NCI-H82 (cell line): ENCODE data around the gene SURF1.
"Not testable (repeated sequence)": the region's sequence is repeated elsewhere in the genome, so short reads cannot be mapped to it uniquely, and the experiment has no call there.

ENCODE experiments used
- DNase-seq: peaks from one replicate; lab custom pipeline; 2025; lab: John Stamatoyannopoulos, UW

SURF1 gene, protein sequence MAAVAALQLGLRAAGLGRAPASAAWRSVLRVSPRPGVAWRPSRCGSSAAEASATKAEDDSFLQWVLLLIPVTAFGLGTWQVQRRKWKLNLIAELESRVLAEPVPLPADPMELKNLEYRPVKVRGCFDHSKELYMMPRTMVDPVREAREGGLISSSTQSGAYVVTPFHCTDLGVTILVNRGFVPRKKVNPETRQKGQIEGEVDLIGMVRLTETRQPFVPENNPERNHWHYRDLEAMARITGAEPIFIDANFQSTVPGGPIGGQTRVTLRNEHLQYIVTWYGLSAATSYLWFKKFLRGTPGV

DNA sequence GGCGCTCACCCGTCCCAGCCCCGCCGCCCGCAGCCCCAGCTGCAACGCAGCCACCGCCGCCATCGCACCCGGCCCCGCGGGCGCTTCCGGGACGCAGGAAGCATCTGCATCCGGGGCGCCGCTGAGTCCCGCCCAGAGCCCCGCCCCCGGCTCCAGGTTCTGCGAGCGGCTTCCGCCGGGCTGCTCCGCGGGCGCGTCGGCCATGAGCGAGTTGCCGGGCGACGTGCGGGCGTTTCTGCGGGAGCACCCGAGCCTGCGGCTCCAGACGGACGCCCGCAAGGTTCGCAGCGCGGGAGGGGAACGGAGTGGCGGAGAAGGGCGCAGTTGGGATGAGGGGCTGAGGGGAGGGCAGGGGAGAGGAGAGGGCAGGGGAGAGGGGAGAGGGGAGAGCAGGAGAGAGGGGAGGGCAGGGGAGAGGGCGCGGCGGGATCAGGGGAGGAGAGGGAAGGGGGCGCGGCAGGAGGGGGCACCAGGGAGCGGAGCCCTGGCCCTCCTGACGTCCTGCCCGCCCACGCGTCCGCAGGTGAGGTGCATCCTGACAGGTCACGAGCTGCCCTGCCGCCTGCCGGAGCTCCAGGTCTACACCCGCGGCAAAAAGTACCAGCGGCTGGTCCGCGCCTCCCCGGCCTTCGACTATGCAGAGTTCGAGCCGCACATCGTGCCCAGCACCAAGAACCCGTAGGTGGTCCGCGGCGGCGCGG, at the start of gene SURF1, which contains the start of gene SURF2:
TSS of gene SURF1 (minus strand) at position 97 of the 701 bp plus-strand sequence. CDS start at position 63, 34 bp downstream.
TSS of gene SURF2 (plus strand) at position 160 of the 701 bp plus-strand sequence. CDS start at position 203, 43 bp downstream.
- DNase-seq, result peak; percentile 85

DNA sequence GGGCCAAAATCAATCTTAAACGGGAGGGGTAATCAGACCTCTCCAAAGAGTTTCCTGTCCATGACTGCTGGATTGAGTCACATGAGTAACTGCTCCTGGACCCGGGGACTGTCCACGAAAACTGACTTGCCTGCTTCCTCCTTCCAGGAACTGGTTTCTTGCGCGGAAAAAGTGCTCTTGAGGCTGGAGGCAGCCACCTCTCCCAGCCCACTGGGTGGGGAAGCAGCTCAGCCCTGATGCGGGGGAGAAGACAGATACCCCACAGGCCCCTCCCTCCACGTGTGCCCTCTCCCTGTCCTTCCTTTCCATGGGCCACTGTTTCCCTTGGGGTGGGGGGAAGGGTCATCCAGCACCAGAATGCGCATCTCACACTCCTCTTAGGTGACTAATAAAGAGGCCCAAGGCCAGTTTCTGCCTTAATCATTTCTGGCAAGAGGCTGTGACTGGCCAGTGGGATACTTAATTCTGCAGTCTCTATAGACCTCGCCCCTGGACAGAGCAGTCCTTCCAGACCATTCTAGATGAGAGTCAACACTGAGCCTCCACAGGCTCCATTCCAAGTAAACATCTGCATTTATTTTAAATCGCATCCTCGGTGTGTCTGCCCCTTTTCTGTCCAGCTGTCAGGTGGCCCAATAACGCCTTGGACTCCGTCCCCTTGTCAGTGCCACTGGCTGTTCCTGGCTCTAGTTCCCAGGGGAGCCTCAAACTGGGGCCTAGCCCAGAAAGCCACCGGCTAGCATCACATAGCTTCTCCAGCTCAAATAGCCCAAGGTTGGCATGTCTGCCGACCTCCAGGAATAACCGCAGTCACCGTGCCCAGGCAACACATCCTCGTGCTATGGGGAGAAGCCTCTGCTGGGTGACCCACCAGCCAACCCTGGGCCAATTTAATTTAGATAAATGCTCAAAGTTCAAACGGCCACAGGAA, 49.5 kb upstream of the SURF1 start:
- no peak for DNase-seq

DNA sequence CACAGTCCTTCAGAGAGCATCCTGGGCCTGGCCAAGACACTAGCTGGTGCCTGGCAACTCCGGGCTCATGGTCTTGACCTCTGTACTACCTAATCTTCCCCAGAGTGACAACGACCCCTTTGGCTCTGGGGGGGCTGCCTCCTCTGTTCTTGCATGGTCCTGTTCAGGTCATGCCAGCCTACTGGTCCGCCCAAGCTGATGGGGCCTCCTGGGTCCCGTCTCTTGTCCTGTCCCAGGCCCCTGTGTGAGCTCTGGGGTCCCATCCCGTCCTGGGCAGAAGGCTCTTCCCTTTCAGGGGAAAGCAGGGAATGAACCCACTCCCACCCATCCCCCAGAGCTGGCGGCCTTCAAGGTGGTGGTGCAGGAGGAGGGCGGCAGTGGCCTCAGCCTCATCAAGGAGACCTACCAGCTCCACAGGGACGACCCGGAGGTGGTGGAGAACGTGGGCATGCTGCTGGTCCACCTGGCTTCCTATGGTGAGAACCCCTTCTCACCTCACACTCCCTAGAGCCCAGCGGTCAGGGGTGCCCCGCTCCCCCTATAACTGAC, 48.2 kb upstream of the SURF1 start:
- DNase-seq, result no peak

DNA sequence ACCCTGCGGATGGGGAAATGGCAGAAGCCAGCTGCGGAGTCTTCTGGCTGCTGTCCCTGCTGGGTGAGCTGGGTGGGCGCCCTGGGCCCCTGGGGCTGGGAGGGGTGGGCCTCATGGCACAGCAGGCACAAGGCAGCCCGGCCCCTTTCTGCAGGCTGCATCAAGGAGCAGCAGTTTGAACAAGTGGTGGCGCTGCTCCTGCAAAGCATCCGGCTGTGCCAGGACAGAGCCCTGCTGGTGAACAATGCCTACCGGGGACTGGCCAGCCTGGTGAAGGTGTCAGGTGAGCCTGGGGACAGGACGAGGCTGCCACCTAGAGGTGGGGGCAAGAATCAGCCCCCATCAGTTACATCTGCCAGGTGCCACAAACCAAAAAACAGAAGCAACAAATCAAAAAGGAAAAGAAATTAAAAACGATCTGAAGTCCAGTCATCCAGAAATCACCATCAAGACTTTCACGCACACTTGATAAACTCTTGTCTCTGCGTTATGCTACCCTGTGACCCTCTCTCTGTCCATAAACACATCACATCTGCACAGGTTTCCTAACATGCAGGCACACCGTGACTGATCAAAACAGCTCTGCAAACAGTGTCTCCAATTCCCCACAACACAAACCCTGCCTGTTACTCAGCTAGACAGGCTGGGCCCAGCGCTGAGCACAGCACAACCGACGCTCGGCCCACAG, 47.6 kb upstream of the SURF1 start:
- DNase-seq, result peak; percentile 57

DNA sequence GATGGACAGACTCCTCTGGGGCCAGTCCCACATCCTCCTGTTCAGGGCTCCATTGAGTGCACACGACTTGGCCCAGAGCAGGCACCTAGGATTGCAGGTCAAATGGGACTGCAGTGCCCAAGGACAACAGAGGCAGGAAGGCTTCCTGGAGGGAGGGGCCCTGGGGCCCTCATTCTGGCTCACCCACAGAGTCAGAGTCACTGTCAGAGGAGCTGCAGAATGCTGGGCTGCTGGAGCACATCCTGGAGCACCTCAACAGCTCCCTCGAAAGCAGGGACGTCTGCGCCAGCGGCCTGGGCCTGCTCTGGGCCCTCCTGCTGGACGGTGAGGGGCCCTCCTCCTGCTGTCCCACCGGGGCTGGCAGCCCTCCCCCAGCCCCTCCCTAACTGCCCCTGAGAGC, 46.4 kb upstream of the SURF1 start:
- DNase-seq, result no peak

DNA sequence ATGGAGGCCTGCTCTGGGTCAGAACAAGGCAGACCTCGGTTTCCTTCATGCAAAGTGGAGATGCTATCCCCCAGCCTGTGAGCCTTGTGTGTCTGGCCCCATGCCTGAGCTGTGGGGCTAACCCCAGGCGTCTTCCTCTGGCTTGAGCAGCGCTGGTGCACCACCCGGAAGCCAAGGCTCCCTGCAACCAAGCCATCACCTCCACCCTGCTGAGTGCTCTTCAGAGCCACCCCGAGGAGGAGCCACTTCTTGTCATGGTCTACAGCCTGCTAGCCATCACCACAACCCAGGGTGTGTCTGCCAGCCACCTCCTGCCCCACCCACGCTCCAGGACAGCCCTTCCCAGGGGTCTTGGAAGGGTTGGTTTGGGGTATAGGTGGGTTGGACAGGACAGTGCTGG, 45.3 kb upstream of the SURF1 start:
- DNase-seq, result no peak

DNA sequence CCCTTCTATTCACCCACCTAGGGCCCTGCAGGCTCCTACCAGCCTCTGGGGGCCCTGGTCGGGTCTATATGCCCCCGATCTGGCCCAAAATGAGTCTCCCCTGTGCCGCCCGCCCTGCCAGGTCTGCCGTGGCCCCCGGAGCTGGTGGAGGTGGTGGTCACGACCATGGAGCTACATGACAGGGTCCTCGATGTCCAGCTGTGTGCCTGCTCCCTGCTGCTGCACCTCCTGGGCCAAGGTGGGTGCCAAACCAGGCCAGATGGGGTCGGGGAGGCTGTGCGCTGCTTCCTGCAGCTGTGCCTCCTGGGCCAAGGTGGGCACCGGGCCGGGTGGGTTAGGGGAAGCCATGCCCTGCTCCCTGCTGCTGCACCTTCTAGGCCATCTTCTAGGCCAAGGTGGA, 44.0 kb upstream of the SURF1 start:
- DNase-seq, result no peak

DNA sequence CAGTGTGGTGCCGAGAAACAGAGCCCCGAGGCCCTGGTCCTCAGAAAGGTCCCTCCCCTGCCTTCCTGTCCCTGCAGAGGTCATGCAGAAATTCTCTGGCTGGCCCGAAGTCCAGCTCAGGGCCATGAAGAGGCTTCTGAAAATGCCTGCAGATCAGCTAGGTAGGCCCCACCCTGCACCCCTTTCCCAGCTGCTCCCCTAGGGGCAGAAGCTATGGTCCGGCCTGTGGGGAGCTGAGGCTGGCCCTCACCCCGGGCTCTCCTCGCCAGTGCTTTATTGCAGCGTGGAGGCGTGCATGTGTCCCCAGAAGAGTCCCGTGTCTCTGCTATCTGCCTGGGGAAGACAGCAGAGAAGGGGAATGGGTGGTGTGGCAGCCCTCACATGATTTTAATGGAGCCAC, 41.6 kb upstream of the SURF1 start:
- DNase-seq, result no peak

DNA sequence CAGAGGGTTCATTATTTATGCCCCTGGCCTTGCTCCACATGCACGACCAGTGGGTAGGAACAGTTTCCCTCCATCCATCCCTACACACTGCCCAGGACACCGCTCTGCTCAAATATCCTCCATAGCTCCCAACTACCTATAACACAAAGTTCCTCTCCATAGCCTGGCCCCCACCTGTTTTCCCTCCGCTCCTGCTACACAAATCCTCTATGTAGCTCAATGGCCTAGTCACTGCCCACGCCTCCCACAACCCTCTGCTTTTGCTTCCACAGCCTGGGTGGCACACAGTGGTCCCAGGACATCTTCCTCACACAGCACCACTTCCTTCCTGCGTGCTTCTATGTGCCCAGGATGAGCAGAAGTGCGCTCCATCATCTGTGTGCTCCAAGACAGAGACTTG, 41.1 kb upstream of the SURF1 start:
- no peak for DNase-seq

DNA sequence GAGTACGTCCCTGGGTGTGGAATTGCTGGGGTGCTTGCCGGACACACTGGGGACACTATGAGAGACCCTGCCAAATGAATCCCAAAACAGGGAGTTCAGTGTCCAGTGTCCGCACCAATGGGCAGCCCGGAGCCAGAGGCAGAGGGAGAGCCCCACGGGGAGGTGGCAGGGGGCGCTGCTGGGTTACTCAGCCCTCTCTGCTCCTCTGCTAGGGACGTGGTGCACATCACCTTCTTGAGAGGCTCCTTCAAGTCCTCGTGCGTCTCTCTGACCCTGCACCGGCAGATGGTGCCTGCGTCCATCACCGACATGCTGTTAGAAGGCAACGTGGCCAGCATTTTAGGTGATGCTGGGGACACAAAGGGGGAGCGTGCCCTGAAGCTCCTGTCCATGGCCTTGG, 40.7 kb upstream of the SURF1 start:
- DNase-seq, result peak; percentile 70

DNA sequence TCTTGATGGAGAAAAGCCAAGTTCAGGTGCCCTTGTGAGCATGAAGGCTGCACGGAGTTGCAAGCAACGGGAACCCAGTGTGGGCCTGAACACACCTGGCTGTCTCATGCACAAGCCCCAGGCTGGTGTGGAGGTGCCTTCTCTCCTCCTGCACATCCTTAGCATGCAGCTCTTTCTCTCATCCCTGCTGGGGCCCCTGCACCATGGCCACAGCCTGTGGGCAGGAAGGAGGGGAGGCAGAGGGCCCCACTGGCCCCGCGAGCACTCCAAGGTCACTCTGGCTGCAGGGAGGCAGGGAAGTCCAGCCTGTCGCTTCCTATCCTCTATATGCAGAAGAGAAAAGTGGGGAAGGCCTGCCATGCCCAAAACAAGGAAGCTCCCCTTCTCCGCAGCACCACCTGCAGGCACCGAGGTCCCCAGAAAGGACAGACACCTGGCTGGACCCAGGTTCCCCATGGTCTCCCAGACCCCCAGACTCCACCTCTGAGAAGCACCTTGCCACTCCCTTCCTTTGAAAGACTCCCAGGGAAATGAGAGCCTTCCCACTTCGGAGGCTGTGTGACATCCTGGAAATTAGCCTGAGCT, 38.5 kb upstream of the SURF1 start:
- DNase-seq, result no peak

DNA sequence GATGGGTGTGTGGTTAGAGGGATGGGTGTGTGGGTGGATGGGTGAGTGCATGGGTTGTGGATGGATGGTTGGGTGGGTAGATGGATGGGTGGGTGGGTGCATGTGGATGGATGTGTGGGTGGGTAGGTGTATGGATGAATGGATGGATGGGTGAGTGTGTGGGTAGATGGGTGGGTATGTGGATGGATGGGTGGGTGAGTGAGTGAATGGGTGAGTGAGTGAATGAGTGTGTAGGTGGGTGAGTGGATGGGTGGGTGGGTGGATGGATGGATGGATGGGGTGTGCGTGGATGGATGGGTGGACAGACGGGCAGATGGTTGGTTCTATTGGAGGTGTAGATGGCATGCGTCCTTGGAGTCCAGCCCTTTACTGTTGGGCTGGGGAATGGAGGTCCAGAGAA, 37.1 kb upstream of the SURF1 start:
- no peak for DNase-seq

DNA sequence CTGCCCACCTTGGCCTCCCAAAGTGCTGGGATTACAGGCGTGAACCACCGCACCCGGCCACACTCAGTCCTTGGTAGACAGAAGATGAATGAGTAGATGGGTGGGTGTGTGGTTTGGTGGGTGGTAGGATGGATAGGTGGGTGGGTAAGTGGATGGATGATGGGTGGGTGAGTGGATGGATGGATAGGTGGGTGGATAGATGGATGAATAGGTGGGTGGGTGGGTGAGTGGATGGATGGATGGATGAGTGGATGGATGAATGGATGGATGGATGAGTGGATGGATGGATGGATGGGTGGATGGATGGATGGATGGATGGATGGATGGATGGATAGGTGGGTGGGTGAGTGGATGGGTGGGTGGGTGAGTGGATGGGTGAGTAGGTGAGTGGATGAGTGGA, 36.0 kb upstream of the SURF1 start:
- not testable (repeated sequence) for DNase-seq

DNA sequence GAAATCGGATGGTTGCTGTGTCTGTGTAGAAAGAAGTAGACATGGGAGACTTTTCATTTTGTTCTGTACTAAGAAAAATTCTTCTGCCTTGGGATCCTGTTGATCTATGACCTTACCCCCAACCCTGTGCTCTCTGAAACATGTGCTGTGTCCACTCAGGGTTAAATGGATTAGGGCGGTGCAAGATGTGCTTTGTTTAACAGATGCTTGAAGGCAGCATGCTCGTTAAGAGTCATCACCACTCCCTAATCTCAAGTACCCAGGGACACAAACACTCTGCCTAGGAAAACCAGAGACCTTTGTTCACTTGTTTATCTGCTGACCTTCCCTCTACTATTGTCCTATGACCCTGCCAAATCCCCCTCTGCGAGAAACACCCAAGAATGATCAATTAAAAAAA, 35.2 kb upstream of the SURF1 start:
- not testable (repeated sequence) for DNase-seq

DNA sequence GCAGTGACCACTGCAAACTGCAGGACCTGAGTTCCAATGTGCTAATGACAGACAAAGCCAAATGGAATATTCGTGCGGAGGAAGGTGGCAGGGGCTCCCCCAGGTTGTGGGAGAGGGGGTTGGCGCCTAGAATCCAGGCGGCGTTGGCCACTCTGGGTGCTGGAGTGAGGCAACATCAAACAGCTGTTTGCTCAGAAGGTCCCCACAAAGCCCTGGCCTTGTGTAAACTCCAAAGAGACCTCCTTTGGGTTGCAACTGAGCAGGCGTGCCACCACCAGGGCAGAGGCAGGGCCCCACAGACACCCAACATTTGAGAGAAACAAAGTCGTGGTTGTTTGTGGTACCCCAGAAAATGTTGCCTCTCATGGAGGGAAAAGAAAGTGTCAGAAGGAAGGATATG, 34.4 kb upstream of the SURF1 start:
- DNase-seq, result no peak

DNA sequence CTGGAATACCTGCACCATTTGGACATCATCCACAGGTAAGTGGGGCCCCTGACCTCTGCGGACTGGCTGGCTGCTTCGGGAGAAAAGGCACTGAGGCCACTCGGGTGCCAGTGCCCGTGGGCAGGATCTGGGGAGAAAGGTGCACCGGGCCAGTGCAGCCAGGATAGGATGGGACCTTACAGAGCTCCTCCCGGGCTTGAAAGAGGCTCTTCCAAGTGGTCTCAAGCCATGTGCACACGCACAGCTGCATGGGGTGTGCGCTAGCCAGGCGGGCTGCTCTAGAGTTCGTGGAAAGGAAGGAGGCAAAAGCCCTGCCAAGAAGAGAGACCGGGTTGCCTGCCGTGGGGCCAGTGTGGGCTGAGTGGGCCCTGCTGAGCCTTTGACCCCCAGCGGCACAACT, 33.3 kb upstream of the SURF1 start:
- no peak for DNase-seq

DNA sequence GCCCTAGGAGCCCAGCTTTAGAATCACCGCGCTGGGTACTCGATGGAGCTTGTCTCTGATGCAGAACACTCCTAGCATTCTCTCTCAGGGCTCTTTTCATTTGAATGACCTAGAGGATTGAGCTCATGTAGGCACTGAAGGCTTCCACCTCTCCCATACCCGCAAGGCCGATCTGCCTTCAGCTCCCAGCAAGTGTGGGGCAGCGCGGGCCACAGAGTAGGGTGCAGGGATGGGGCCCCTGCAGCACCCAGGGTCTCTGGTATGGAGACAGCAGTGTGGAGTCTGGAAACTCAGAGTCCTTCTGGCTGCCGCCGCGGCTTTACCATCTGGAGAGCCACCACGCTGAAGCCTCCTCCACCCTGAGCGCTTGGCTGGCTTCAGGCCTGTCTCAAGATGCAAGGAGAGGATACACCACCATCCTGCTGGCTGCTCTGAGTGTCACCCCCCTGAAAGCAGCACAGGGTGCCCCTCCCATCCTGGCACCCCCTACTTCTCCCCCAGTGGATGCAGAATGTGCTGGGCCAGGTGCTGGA, 32.8 kb upstream of the SURF1 start:
- no peak for DNase-seq

DNA sequence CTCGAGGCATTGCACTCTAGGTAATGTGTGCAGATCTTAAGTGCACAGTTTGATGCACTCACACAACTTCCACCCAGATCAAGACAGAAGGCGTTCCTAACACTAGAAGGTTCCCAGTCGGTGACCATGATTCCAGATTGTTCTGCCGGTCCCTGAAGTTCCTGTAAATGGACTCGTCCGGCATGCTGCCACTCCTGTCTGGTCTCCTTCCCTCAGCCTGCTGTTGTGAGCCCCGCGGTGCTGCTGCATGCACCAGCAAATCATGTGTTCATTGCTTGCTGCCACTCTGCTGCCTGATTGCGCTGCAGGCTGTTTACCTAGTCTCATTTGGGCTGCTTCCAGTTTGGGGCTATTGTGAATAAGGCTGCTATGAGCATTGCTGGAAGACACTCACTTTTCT, 31.4 kb upstream of the SURF1 start:
- DNase-seq, result no peak

DNA sequence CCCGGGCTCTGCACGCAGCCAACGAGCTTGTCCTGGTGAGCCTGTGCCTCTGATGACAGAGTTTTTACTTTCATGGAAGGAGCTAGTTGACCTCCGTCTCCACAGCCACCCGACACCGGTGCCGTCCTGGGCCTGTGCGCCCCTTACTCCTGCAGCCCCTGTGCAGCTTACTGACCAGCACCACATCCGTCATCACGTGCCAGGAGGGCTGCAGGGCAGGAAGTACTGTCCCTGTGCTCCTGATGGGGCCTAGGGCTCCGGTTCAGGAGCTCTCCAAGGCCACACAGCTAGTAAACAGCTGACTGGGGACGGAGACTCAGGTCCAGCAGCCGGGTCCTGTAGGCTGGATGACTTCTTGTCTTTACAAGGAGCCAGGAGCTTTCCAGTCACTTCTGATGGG, 30.1 kb upstream of the SURF1 start:
- DNase-seq, result no peak

DNA sequence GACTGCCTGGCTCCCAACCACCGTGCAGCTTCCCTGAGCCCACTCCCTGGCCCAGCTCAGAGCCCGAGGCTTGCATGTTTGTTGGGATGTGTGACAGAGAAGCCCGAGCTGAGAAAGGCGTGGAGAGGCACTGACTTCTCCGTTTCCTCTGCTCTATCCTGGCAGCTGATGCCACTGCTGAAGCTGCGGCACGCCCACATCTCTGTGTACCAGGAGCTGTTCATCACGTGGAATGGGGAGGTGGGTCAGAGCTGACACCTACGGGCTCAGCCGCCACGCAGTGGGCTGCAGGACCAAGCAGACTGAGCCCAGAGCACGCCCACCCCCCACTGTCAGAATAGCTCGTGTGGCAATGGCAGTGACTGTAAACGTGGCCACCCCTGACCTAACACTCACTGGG, 29.2 kb upstream of the SURF1 start:
- no peak for DNase-seq

DNA sequence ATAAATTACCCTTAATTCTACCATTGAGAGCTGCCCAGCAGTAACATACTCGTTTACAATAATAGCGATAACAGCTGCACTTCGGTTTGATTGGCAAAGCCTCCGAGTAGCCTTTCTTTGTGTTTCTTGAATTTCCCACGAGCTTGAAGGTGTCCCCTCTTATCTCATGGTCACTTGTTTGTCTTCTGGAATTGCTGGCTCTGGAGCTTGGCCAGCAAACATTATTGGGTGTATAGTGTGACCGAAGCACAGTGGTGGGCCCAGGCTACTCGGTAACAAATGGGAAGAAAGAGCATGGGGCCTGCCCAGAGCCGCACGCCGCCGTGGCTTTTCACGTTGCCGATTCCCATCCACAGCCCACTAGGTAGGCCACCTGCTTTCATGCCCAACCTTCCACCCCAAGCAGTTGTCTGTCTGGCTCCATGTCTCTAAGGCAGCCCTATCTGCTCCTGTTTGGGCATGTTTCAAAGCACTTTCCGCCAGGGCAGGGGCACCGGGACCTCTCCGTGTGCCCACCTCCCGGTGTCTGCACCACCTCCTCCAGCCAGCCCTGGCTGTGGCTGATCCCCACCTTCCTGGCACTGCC, 28.5 kb upstream of the SURF1 start:
- no peak for DNase-seq
